Bronchial epithelial cell (primary cell): ENCODE data around the gene NR2C2AP. TPM values are rescaled to one million over a fixed set of nuclear protein-coding genes. Genes with fewer than 3 reads are reported as not detected.
A peak's percentile ranks its signal among the peaks of the same experiment; 100 is the strongest.
"Not testable (repeated sequence)": the region's sequence is repeated elsewhere in the genome, so short reads cannot be mapped to it uniquely, and the experiment has no call there.

Source experiments
- DNase-seq: peaks from one replicate; pipeline ENCODE4 v3.0.0-alpha.2; 2010; ENCODE audit warnings: low read depth
- FAIRE-seq: peaks from 2 replicates; lab custom pipeline; 2011; peaks lifted over from hg19 to GRCh38; lab: Jason Lieb, UNC
- H3K27me3 ChIP-seq: 2 replicates; pipeline ENCODE4 v1.5.1; 2011; ENCODE audit warnings: low read length; ENCODE audit not compliant: control insufficient read depth, insufficient read depth
- H3K36me3 ChIP-seq: 2 replicates; pipeline ENCODE4 v1.5.1; 2011; ENCODE audit warnings: low read length; ENCODE audit not compliant: control insufficient read depth, insufficient read depth
- H3K4me3 ChIP-seq: 2 replicates; pipeline ENCODE4 v1.5.1; 2011; ENCODE audit warnings: mild to moderate bottlenecking, low read depth, low read length, control low read depth
- total RNA-seq: library from RNA; depleted of rRNA; stranded (reverse); fragments of >200 nt; gene quantifications from 2 replicates; pipeline ENCODE4 v1.2.1, GENCODE V29; 2014
- TF ChIP-seq, protein P1 (sequence below): IDR thresholded peaks from 2 replicates; pipeline ENCODE4 v1.5.1; 2011; ENCODE audit warnings: mild to moderate bottlenecking, moderate library complexity, low read length, control low read depth, inconsistent platforms; ENCODE audit not compliant: insufficient read depth, severe bottlenecking

The NR2C2AP gene
- total RNA-seq, 1 donor from 2014 or later: 49.0 TPM

DNA sequence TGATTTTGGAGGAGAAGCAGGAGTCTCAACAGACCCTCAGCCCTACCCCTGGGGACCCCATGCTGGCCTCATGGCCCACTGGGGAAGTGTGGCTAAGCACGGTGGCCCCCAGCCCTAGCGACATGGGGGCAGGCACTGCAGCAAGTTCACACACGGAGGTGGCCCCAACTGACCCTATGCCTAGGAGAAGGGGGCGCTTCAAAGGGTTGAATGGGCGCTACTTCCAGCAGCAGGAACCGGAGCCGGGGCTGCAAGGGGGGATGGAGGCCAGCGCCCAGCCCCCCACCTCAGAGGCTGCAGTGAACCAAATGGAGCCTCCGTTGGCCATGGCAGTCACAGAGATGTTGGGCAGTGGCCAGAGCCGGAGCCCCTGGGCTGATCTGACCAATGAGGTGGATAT, 23.4 kb upstream of the NR2C2AP start:
- H3K27me3 ChIP-seq: no peaks in the 10 kb centered on the region
- TF ChIP-seq, protein P1, sequence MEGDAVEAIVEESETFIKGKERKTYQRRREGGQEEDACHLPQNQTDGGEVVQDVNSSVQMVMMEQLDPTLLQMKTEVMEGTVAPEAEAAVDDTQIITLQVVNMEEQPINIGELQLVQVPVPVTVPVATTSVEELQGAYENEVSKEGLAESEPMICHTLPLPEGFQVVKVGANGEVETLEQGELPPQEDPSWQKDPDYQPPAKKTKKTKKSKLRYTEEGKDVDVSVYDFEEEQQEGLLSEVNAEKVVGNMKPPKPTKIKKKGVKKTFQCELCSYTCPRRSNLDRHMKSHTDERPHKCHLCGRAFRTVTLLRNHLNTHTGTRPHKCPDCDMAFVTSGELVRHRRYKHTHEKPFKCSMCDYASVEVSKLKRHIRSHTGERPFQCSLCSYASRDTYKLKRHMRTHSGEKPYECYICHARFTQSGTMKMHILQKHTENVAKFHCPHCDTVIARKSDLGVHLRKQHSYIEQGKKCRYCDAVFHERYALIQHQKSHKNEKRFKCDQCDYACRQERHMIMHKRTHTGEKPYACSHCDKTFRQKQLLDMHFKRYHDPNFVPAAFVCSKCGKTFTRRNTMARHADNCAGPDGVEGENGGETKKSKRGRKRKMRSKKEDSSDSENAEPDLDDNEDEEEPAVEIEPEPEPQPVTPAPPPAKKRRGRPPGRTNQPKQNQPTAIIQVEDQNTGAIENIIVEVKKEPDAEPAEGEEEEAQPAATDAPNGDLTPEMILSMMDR: no peak

DNA sequence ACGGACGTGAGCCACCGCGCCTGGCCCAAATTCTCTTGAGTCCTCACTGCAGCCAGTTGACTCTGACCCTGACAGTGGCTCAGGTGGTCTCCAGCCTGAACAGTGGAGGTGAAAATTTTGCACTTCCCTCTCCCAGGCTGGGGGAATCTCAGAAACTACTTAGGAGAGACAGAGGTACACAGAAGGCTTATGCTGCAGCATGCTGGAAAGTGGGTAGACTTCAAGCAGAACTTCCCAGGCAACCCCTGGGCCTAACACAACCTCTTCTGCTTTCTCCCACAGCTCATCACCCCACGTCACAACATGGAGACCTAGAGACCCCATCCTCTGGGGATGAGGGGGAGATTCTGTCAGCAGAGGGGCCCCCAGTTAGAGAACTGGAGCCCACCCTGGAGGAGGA, 23.0 kb upstream of the NR2C2AP start:
- Histone ChIP-seq H3K36me3 (no peaks in the 10 kb centered on the region), H3K27me3 (no peaks in the 10 kb centered on the region), H3K4me3 (no peak overlapping the region)
- TF ChIP-seq, protein P1: no peak
- FAIRE-seq: no peak
- DNase-seq: no peak

More for the DNA sequence above, 23.4 kb upstream of the NR2C2AP start:
- FAIRE-seq: no peak
- DNase-seq: no peak
- no peak overlapping the region for H3K4me3 ChIP-seq
- no peaks in the 10 kb centered on the region for H3K36me3 ChIP-seq

DNA sequence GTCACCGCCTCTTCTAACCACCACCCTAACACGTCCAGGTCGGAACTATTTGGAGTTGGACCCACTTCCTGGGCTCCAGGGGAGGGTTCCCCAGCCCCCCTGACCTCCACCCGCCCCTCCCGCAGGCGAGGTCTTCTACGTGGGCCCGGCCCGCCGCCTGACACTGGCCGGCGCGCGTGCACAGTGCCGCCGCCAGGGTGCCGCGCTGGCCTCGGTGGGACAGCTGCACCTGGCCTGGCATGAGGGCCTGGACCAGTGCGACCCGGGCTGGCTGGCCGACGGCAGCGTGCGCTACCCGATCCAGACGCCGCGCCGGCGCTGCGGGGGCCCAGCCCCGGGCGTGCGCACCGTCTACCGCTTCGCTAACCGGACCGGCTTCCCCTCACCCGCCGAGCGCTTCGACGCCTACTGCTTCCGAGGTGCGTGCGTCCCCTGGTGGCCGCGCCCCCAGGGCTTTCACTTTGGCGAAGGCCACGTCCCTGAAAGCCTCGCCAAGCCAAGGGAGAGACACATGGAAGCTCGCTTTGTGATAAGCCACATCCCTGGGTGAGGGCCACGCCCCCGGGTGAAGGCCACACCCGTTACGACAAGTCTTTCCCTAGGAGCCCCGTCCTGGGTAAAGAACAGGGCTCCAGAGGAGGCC, 21.8 kb upstream of the NR2C2AP start:
- Histone ChIP-seq H3K27me3 (no peaks in the 10 kb centered on the region), H3K36me3 (no peaks in the 10 kb centered on the region), H3K4me3 (peak overlapping the region; percentile 4)
- peak; percentile 45 for DNase-seq
- TF ChIP-seq, protein P1: peak; percentile 78
- no peak for FAIRE-seq

DNA sequence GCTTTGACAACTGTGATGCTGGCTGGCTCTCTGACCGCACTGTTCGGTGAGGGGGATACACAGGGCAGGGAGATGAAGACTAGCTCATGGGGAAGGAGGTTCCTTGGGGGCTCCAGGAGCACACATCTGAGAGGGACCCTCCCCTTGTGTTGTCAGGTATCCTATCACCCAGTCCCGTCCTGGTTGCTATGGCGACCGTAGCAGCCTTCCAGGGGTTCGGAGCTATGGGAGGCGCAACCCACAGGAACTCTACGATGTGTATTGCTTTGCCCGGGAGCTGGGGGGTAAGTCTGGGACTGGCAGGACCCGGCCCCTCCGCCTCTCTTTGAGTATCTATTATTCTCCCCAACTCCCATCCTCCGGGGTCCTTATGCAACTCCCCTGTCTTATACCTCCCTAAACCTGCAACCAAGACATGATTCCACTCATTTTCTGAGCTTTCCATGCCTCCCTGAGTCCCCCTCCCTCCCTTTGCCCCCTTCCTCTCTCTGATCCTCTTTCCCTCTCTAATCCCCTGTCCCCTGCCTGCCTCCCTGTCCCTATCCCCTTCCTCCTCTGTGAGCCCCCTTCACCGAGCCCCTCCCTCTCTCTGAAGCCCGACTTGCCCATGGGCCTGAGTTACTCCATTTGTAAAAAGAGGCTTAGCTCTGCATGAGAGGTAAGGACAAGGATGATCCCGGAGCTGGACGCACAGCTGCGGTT, 21.1 kb upstream of the NR2C2AP start:
- Histone ChIP-seq H3K27me3 (no peaks in the 10 kb centered on the region), H3K36me3 (no peaks in the 10 kb centered on the region), H3K4me3 (no peak overlapping the region)
- TF ChIP-seq, protein P1: no peak
- DNase-seq (no peak), FAIRE-seq (no peak)

DNA sequence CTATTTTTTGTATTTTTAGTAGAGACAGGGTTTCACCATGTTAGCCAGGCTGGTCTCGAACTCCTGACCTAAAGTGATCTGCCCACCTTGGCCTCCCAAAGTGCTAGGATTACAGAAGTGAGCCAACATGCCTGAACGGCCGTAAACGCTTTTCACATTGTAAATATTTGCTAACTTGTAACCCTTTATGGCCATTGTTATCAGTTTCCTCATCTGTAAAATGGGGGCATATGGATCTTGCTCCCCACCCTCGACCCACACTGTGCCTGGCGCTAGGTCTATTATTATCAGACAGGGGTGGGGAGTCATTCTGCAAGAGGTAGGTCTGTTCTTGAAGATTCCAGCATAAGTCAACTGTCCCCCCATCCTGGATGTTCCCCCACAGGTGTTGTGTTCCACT, 20.4 kb upstream of the NR2C2AP start:
- Histone ChIP-seq H3K4me3 (no peak overlapping the region), H3K27me3 (no peaks in the 10 kb centered on the region), H3K36me3 (no peaks in the 10 kb centered on the region)
- FAIRE-seq (no peak), DNase-seq (no peak)
- TF ChIP-seq, protein P1: no peak

DNA sequence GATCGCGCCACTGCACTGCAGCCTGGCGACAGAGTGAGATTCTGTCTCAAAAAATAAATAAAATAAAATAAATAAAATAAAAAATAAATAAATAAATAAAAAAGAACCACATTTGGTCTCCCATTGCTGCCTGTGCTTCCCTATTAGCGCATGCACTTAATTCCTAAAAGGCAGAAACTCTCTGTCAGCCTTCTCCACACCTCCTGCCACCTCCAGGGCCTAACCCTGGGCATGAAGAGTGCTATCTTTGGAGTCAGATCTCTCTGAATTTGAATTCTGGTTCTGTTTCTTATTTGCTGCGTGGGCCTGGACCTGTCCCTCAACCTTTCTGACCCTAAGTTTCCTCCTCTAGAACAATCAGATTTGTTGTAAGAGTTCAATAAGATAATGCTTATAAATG, 19.8 kb upstream of the NR2C2AP start:
- Histone ChIP-seq H3K4me3 (no peak overlapping the region), H3K36me3 (no peaks in the 10 kb centered on the region), H3K27me3 (no peaks in the 10 kb centered on the region)
- TF ChIP-seq, protein P1: no peak
- no peak for FAIRE-seq
- no peak for DNase-seq

DNA sequence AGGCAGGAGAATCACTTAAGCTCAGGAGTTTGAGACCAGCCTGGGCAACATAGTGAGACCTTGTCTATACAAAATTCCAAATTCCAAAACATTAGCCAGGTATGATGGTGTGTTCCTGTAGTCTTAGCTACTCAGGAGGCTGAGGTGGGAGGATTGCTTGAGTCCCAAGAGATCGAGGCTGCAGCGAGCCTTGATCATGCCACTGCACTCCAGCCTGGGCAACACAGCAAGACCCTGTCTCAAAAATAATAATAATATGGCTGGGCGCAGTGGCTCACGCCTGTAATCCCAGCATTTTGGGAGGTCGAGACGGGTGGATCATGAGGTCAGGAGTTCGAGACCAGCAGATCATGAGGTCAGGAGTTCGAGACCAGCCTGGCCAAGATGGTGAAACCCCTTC, 17.8 kb upstream of the NR2C2AP start:
- not testable (repeated sequence) for FAIRE-seq, H3K4me3 ChIP-seq, H3K27me3 ChIP-seq

More for the DNA sequence above, 17.8 kb upstream of the NR2C2AP start:
- not testable (repeated sequence) for DNase-seq, H3K36me3 ChIP-seq
